ENCODE data around the gene PODXL2.

The PODXL2 gene

DNA sequence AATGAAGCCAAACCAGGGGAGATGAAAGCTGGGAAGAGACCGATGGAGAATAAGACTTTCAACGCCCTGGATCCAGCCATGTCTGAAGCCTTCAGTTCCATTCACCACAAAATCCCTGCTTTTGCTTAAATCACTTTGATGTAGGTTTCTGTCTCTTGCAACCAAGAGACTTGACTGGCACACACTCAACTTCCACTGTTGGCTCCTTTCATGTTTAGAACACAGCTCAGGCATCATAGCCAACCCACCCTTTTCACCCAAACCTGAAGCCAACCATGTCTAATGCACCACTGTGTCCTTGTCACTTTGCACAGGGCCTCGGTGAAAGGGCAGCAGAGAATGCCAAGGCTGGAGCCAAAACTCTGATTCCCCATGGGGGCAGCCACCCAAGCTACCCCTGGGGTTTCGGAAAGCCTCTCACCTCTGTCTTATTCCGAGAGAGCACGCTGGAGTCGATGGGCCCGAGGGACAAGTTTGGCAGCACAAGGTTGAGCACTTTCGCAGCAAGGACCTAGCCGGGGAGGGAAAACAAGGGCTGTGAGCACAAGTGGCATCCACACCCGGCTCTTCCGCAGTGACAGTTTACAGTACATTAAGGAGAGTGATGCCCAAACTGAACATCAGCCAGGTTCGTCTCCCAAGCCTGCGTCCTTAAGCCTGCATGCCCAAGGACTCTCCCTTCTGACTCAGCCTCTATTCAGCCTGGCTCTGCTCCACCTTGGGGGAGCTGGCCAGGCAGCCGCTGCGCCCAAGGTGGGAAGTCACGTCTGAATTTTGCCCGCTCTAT, 81.4 kb downstream of the PODXL2 start:
- no peak for DNase-seq (ENCODE audit: low read depth)

DNA sequence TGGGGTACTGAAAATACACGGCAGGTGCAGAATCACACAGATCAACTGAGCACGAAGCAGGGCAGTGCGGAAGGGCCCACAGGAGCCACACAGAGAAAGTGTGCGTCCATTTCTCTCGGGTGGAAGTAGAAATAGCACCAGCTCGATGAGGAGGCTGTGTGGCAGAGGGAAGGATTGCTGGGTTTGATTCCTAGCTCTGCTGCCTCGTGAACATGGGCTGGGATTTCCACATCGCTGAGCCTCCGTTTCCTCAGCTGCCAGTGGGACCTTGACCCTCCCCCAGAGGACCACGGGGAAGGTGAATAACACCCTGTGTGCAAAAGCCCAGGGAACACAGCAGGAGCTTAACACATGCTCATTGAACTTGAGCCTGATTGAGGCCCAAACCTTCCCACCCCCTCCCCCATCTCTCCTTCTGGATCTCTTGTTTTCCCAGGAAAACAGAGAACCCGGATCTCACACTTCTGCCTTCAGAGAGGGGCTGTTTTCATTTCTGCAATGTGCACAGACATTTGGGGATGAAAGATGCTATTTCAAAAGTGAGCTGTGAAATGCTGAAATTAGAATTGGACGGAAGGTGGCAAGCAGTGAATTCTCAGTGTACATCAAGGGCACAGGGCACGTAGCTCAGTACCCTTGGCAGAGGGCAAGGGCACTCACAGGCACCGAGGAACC, 82.2 kb downstream of the PODXL2 start:
- no peak for DNase-seq (ENCODE audit: low read depth)

DNA sequence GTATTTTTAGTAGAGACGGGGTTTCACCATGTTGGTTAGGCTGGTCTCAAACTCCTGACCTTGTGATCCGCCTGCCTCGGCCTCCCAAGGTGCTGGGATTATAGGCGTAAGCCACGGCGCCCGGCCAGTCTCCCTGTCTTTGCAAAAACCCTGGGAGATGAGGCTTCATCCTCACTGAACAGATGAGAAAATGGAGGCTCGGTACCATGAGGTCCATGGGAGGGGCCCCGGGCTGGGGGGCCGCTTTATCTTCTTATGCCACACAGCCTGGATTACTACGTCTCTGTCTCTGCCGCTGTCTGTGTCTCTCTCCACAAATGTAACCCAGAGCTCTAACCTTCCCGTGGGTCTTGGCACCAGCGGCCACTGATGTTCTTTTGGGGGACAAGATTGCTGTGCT, 82.9 kb downstream of the PODXL2 start:
- no peak for DNase-seq (ENCODE audit: low read depth)

DNA sequence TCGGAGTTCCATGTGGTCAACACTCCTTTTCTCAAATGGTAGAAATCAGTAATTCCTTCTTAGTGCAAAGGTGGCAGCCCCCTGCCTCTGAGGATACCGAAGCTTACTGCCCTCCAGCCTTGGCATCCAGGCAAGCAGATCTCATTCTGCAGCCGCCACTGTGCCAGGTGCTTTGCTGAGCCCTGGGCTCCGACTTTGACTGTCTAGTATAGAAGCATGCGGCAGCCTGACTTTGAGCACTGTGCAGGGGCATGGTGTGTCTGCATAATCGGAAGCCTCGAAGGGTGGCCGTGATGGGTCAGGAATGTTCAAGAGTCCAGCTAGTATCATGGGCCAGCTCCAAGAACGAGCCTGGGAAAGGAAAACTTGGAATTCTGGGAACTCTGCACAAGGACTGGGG, 83.5 kb downstream of the PODXL2 start:
- DNase-seq (ENCODE audit: low read depth) = no peak

DNA sequence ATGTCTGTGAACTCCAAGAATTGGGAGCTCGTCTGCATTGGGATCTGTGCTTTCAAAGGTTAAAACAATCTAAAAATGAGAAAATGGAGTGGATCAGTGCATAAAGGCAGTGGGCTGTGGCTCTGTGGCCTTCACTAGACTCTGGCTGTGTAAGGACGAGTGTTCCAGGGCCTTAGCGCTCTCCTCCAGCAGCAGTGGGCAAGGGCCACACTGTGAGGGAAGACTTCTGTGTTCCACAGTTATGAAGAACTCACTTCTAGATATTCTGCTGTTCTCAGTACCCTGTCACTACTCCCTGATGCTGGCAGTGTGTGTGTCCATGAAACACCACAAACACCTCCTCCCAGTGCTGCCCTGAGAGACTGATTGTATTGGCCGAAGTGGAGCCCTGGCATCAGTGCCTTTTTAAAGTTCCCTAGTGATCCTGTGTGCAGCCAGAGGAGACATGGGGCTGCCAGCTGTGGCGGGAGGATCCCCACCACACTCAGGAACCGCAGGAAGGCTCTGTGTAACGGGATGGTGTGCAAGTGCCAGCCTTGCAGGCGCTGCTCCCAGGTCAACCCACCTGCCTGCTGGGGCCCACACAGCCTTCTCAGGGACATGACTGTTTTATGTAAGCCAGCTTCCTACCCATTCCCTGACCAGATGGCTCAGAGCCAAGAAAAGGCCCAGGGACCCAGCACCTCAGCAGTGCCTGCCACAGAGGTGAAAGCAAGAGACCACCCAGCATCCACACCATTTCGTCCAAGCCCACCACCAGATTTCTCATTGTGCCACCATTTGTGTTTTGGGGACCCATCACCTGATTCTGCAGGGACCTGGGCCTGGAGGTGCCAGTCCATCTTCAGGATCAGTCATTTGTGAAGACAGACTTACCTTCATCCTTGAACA, 84.1 kb downstream of the PODXL2 start:
- DNase-seq (ENCODE audit: low read depth) = no peak

DNA sequence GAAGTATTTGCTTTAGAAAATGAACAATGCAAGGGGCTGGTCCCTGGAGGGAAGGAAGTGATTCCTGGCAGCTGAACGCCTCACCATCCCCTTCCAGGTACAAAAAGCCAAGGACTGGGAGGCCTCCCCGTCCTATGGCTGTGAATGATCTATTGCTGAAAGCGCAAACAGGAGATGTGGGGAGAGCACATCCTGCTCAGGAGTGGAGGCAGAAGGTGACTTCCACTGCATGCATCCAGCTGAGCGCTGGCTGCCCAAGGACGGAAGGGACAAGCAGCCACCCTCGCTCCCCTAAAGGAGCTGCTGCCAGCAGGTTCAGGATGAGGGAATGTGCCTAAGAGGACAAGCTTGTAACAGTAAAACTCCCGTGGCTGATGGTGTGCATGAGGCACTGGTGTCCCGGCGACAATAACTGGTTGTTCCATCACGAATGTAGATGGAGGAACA, 85.2 kb downstream of the PODXL2 start:
- DNase-seq (ENCODE audit: low read depth) = no peak

DNA sequence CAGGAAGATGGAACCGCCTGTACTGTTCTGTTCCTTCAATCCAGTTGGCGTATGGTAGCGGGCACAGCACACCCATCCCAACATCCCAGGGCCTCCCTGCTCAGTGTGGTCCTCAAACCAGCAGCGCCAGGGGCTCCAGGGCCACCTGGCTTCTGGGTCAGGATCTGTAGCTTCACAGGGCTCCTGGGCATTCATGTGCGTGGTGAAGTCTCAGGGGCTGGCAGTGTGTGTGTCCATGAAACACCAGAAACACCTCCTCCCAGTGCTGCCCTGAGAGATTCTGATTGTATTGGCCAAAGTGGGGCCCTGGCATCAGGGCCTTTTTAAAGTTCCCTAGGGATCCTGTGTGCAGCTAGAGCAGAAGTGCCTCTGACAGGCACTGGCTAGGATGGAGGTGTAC, 85.9 kb downstream of the PODXL2 start:
- DNase-seq (ENCODE audit: low read depth) = no peak

DNA sequence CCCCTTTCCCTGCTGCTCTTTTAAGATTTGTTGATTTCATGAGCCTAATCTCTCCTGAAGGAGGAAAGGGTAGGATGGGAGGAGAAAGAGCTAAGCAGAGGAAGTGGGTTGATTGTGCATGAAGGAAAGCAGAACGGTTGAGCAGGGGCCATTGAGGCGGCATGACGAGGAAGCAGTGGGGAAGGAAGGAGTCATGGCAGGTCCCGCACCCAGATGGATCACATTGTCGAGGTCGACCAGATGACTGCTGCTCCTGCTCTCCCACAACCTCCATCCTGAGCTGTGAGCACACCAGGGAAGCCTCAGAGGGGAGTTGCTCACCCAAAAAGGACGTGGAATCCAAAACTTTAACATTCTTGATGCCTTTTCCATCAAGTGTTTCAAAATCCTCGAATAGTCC, 86.5 kb downstream of the PODXL2 start:
- DNase-seq (ENCODE audit: low read depth) = no peak

DNA sequence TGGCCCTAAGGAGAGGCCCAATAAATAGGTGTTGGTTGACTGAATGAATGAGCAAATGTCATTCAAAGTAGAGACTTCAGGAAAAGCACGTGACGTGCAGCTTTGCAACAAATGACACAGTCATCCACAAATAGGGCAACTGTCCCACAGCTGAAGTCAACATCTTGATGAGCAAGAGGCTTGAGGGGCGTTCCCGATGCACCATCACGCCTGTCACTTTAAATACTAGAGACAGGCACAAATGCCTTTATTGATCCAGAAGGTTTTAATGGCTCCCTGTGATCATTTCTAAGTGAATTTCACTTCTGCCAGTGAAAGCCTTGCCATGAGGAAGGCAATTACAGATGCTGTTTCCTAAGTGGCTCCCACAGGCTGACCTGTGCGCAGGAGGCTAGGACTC, 87.4 kb downstream of the PODXL2 start:
- no peak for DNase-seq (ENCODE audit: low read depth)

DNA sequence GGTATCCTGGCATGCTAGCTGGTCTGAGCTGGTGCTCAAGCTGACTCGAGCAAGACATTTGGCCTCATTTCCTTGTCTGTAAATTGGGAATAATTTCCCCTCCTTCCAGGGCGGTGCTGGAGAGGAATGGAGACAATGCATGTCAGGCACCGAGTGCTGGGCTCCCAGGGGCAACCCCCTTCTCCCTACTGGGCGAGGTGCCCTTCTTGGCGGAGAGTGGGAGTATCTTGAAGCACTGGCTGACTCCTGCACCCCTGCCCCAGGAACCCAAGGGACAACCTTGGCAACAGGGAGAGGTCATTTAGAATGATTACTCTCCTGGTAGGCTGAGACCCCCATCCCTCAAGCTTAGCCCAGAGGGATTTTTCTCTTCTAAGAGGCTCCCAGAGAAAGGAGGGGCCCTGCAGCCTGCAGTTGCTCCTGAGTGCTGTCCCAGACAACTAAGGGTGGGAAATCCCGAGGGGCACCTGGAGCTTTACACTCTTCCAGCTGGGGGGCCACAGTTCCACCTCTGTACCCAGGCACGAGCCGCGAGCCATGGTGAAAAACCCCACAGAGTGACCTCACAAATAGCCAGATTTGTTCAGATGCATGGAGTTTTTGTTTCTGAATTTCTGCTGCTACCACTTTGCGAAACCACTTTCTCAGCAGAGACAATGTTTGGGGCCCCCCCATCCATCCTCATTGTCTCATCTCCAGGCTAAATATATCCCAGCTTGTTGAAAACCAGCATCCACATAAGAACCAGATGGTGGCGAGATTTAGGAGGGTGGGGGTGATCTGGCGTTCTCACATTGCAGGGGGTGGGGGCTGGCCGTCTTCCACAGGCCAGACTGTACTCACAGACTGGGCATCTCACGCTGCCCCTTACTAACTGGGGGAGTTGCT, 88.6 kb downstream of the PODXL2 start:
- no peak for DNase-seq (ENCODE audit: low read depth)

DNA sequence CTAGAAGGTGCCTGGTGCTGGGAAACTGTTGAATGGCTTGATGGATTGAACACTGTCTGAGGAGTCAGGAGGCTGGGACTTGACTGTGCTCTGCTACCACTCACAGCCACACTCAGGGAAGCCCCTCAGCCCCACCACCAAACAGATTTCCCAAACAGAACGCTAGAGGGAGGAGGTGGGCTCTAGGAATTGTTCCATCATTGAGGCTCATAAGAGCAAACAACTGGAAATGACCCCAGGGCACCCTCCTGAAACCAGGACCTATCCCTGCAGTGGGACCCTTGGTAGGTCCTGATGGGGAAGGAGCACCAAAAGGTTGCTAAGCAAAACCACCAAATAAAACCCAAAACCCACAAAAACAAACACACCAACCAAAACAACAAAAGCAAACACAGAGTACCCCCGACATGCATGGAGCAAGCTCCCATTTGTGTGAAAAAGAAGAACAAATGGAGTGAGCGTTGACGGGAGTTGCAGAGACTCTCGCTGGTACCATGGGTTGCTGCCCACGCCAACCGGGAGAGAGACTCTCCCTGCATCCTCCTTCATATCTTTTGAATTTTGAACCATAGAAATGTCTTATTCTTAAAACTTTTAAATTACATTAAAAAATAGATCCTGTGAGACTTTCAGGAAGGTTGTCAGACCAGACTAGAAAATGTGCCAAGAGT, 89.4 kb downstream of the PODXL2 start:
- DNase-seq (ENCODE audit: low read depth) = no peak

DNA sequence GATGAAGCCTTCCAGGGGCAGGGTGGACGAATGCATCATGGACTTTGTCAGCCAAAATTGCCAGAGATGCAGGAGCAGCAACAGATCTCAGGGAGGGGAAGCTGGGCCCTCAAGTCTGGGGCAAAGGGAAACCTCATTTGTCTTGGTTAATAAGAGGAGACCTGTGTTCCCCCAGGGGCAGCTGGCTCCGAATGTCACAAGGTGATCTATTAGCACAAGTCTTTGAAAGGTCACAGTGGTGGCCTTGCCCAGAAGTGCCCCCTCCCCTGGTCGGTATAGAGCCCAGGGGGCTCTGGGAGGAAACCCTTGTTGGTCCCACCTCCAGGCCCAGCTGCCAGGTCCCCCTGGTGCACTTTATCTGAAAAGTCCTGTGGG, 89.9 kb downstream of the PODXL2 start:
- DNase-seq (ENCODE audit: low read depth) = no peak

DNA sequence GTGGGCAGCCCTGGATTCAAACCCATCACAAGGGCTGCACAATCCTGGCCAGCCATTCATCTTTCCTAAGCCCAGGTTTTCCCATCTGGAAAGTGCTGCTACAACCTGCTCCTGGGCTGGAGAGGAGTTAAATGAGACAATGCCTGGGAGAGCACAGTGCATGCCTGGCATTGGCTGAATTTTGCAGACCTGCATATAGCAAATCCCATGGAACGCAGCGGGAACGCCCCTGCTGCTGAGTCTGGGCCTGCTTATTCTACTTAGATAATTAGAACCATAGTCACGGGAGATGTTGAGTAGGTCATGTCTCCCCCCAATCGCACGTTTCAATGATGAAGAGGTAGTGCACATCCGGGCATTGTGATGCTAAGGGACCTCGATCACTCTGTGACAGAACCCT, 90.4 kb downstream of the PODXL2 start:
- DNase-seq (ENCODE audit: low read depth) = no peak

DNA sequence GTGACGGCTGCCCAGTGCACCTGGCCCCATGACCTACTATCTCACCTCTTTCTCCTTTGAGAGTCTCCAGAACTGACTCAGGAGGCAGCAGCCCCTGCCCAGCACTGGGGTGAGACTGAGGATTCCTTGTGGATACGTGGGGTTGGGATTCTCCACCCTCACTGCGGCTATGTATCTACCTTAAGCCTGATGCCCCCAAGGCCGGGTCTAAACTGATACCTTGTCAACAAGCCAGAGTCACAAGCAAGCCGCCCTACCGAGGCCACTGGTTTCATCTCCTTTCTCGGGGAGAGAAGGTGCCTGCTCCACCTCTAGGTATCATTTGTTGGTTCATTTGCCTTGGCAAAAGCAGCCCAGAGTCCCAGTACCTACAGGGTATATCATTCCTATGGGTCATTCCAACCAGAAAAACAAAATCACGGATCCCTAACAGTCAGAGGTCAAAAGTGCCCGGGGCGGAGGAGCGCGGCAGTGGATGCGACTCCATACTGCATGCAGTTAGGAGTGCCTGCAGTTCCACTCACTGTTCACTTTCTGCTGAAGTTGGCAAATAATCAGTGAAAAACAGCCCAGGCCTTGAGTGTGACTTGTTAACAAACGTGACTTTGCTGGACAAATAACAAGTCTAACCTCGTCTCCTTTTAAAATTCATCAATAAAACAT, 91.3 kb downstream of the PODXL2 start:
- no peak for DNase-seq (ENCODE audit: low read depth)

DNA sequence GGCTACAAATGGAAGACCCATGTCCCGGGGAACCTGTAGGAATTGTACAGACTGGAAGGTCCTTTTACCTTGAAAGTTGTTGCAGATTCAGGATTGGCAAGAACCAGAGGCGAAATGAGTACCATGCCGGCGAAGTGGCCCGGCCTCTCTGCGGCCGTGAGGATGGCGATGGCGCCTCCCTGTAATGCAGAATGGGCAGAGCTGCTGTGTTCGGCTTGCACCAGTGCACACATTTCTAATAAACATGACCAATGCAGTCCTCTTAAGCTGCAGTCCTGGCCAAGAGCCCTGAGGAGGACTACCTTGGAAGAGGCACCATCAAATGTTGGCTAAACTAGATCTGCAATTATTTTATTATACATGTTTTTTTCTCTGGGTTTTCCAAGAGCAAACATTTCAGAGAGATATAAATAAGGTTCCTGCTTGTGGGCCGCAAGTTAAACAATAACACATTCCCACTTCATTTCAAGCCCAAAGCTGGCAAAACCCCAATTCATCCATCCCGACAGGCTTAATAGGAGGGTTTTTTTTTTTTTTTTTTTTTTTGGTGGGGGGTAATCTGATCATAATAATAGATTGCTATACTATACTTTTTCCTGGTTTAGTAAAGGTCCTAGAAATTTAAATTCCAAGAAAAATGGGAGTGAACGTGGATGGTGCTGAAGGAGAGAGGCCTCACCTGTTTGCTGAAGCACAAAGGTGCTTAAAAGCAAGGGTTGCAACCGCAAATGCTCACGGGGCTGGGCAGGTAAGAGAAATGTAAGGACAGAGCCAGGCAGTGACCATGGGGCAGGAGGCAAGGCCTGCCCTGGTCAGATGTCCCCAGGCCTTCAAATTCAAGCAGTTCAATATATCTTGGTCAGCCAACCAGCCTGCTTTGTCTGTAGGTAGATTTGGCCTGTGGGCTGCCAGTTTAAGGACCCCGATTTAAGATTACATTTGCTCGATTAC, 92.3 kb downstream of the PODXL2 start:
- no peak for DNase-seq (ENCODE audit: low read depth)

DNA sequence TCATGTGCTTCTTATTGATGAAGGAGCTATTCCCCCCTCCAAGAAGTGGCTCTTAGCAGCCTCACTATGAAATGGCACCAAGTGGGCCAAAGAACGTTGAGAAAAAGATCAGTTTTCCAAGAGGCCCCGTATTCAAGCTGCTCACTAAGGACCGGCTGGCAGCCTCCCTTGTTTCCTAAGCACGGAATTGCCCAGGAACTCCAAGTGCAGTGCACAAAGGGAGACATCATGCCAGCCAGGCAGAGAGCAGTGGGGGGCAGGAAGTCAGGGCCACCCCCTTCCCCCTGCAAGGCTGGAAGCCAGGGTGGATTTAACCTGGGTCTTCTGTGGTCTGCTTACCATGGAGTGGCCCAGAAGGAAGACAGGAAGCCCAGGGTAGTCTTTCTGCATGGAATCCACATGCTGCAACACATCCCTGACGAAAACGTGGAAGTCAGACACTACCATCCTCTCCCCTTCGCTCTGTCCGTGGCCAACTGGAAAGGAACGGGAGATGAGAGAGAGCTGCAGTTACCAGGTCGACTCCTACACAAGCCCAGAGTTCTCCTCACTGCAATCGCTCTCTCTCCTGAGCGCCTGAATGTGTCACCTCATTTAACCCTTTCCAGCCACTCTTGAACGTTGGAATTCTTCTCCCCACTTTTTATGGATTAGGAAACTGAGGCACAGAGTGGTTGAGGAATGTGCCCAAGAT, 93.3 kb downstream of the PODXL2 start:
- DNase-seq (ENCODE audit: low read depth) = no peak
